HEK293 (cell line): ENCODE data around the gene CETP.

Experiments
- BCL11B ChIP-seq: fragments of 450-650 bp; formaldehyde crosslinking; IDR thresholded peaks from 2 replicates; pipeline ENCODE4 v1.5.1; 2016; ENCODE audit warnings: low read depth, missing biosample characterization, missing genetic modification characterization
- FEZF1 ChIP-seq: fragments of 450-650 bp; formaldehyde crosslinking; IDR thresholded peaks from 2 replicates; pipeline ENCODE4 v1.5.1; 2016; ENCODE audit warnings: missing biosample characterization, missing genetic modification characterization
- HOXA7 ChIP-seq: sonication (generic); formaldehyde crosslinking; IDR thresholded peaks from 2 replicates; pipeline ENCODE4 v1.8.1; 2022; ENCODE audit warnings: missing genetic modification reagents, borderline replicate concordance
- IKZF3 ChIP-seq: fragments of 450-650 bp; IDR thresholded peaks from 2 replicates; pipeline ENCODE4 v1.5.0; 2018; ENCODE audit warnings: missing biosample characterization, mild to moderate bottlenecking, missing genetic modification characterization, moderate library complexity
- WT1 ChIP-seq: fragments of 450-650 bp; formaldehyde crosslinking; IDR thresholded peaks from 2 replicates; pipeline ENCODE4 v1.5.1; 2016; ENCODE audit warnings: missing biosample characterization, missing genetic modification characterization
- ZBTB26 ChIP-seq: fragments of 450-650 bp; formaldehyde crosslinking; optimal IDR thresholded peaks from 2 replicates; pipeline ENCODE3; 2016; ENCODE audit warnings: missing biosample characterization, mild to moderate bottlenecking, missing genetic modification characterization
- ZBTB7A ChIP-seq: fragments of 450-650 bp; formaldehyde crosslinking; IDR thresholded peaks from 2 replicates; pipeline ENCODE4 v1.5.1; 2016; ENCODE audit warnings: low read depth, missing biosample characterization, missing genetic modification characterization
- ZFP3 ChIP-seq: fragments of 450-650 bp; formaldehyde crosslinking; IDR thresholded peaks from 2 replicates; pipeline ENCODE4 v1.5.1; 2016; ENCODE audit warnings: low read depth, missing biosample characterization, missing genetic modification characterization
- ZNF114 ChIP-seq: fragments of 450-650 bp; formaldehyde crosslinking; IDR thresholded peaks from 2 replicates; pipeline ENCODE4 v1.5.0; 2017; ENCODE audit warnings: missing biosample characterization, missing genetic modification characterization
- ZNF157 ChIP-seq: fragments of 450-650 bp; formaldehyde crosslinking; IDR thresholded peaks from 2 replicates; pipeline ENCODE4 v1.5.1; 2016; ENCODE audit warnings: missing biosample characterization, missing genetic modification characterization
- ZNF221 ChIP-seq: fragments of 450-650 bp; formaldehyde crosslinking; IDR thresholded peaks from 2 replicates; pipeline ENCODE4 v1.5.1; 2017; ENCODE audit warnings: missing biosample characterization, missing genetic modification characterization, borderline replicate concordance
- ZNF292 ChIP-seq: fragments of 450-650 bp; formaldehyde crosslinking; IDR thresholded peaks from 2 replicates; pipeline ENCODE4 v1.5.1; 2016; ENCODE audit warnings: low read depth, missing biosample characterization, missing genetic modification characterization, borderline replicate concordance
- ZNF311 ChIP-seq: fragments of 450-650 bp; formaldehyde crosslinking; IDR thresholded peaks from 2 replicates; pipeline ENCODE4 v1.5.1; 2017; ENCODE audit warnings: missing biosample characterization, missing genetic modification characterization, borderline replicate concordance
- ZNF362 ChIP-seq: fragments of 450-650 bp; formaldehyde crosslinking; IDR thresholded peaks from 2 replicates; pipeline ENCODE4 v1.5.1; 2016; ENCODE audit warnings: missing biosample characterization, missing genetic modification characterization
- ZNF366 ChIP-seq: fragments of 450-650 bp; formaldehyde crosslinking; conservative IDR thresholded peaks from 2 replicates; pipeline ENCODE4 v1.5.1; 2016; ENCODE audit warnings: missing biosample characterization, missing genetic modification characterization
- ZNF37A ChIP-seq: fragments of 450-650 bp; IDR thresholded peaks from 2 replicates; pipeline ENCODE4 v1.5.1; 2018; ENCODE audit warnings: missing biosample characterization, missing genetic modification characterization
- ZNF416 ChIP-seq: fragments of 450-650 bp; formaldehyde crosslinking; IDR thresholded peaks from 2 replicates; pipeline ENCODE4 v1.5.1; 2016; ENCODE audit warnings: missing biosample characterization, missing genetic modification characterization
- ZNF501 ChIP-seq: fragments of 450-650 bp; formaldehyde crosslinking; IDR thresholded peaks from 2 replicates; pipeline ENCODE4 v1.5.1; 2016; ENCODE audit warnings: missing biosample characterization, missing genetic modification characterization
- ZNF510 ChIP-seq: fragments of 450-650 bp; formaldehyde crosslinking; IDR thresholded peaks from 2 replicates; pipeline ENCODE4 v1.5.1; 2018; ENCODE audit warnings: mild to moderate bottlenecking, missing genetic modification characterization, missing biosample characterization; ENCODE audit not compliant: insufficient replicate concordance
- ZNF558 ChIP-seq: fragments of 450-650 bp; formaldehyde crosslinking; IDR thresholded peaks from 2 replicates; pipeline ENCODE4 v1.5.1; 2016; ENCODE audit warnings: missing biosample characterization, missing genetic modification characterization
- ZNF560 ChIP-seq: fragments of 450-650 bp; formaldehyde crosslinking; IDR thresholded peaks from 2 replicates; pipeline ENCODE4 v1.5.1; 2017; ENCODE audit warnings: missing biosample characterization, missing genetic modification characterization, borderline replicate concordance
- ZNF561 ChIP-seq: fragments of 450-650 bp; IDR thresholded peaks from 2 replicates; pipeline ENCODE4 v1.5.1; 2018; ENCODE audit warnings: missing biosample characterization, missing genetic modification characterization, borderline replicate concordance
- ZNF571 ChIP-seq: fragments of 450-650 bp; formaldehyde crosslinking; IDR thresholded peaks from 2 replicates; pipeline ENCODE4 v1.5.0; 2017; ENCODE audit warnings: missing biosample characterization, missing genetic modification characterization
- ZNF596 ChIP-seq: fragments of 450-650 bp; IDR thresholded peaks from 2 replicates; pipeline ENCODE4 v1.5.0; 2018; ENCODE audit warnings: missing biosample characterization, mild to moderate bottlenecking, missing genetic modification characterization, moderate library complexity
- ZNF623 ChIP-seq: fragments of 450-650 bp; formaldehyde crosslinking; IDR thresholded peaks from 2 replicates; pipeline ENCODE4 v1.5.1; 2016; ENCODE audit warnings: missing biosample characterization, missing genetic modification characterization
- ZNF658 ChIP-seq: fragments of 450-650 bp; formaldehyde crosslinking; IDR thresholded peaks from 2 replicates; pipeline ENCODE4; 2016; ENCODE audit warnings: missing biosample characterization, missing genetic modification characterization
- ZNF664 ChIP-seq: fragments of 450-650 bp; formaldehyde crosslinking; IDR thresholded peaks from 2 replicates; pipeline ENCODE4 v1.5.1; 2016; ENCODE audit warnings: missing biosample characterization, missing genetic modification characterization
- ZNF677 ChIP-seq: fragments of 450-650 bp; IDR thresholded peaks from 2 replicates; pipeline ENCODE4 v1.5.0; 2018; ENCODE audit warnings: missing biosample characterization, mild to moderate bottlenecking, missing genetic modification characterization, moderate library complexity
- ZNF701 ChIP-seq: fragments of 450-650 bp; formaldehyde crosslinking; IDR thresholded peaks from 2 replicates; pipeline ENCODE4 v1.5.1; 2016; ENCODE audit warnings: missing biosample characterization, missing genetic modification characterization
- ZNF785 ChIP-seq: fragments of 450-650 bp; formaldehyde crosslinking; IDR thresholded peaks from 2 replicates; pipeline ENCODE4 v1.5.1; 2016; ENCODE audit warnings: missing biosample characterization, missing genetic modification characterization
- ZNF837 ChIP-seq: fragments of 450-650 bp; formaldehyde crosslinking; IDR thresholded peaks from 2 replicates; pipeline ENCODE4 v1.5.1; 2016; ENCODE audit warnings: missing biosample characterization, missing genetic modification characterization
- ZSCAN23 ChIP-seq: fragments of 450-650 bp; formaldehyde crosslinking; IDR thresholded peaks from 2 replicates; pipeline ENCODE4 v1.5.1; 2016; ENCODE audit warnings: missing biosample characterization, missing genetic modification characterization
- TF ChIP-seq, protein P1 (sequence below): fragments of 450-650 bp; formaldehyde crosslinking; IDR thresholded peaks from 2 replicates; pipeline ENCODE4 v1.5.1; 2016; ENCODE audit warnings: missing biosample characterization, missing genetic modification characterization
- TF ChIP-seq, protein P2 (sequence below): fragments of 450-650 bp; formaldehyde crosslinking; IDR thresholded peaks from 2 replicates; pipeline ENCODE4 v1.5.1; 2016; ENCODE audit warnings: missing biosample characterization, missing genetic modification characterization
- TF ChIP-seq, protein P3 (sequence below): fragments of 450-650 bp; formaldehyde crosslinking; IDR thresholded peaks from 2 replicates; pipeline ENCODE4 v1.5.1; 2016; ENCODE audit warnings: missing biosample characterization, missing genetic modification characterization

CETP gene

GRCh38 chr16:56932721-56933619, 28.8 kb upstream of the CETP start (continued):
- TF ChIP-seq, protein P1, sequence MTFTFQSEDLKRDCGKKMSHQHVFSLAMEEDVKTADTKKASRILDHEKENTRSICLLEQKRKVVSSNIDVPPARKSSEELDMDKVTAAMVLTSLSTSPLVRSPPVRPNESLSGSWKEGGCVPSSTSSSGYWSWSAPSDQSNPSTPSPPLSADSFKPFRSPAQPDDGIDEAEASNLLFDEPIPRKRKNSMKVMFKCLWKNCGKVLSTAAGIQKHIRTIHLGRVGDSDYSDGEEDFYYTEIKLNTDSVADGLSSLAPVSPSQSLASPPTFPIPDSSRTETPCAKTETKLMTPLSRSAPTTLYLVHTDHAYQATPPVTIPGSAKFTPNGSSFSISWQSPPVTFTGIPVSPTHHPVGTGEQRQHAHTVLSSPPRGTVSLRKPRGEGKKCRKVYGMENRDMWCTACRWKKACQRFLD (tag by site-specific recombination), result no peak
- TF ChIP-seq ZBTB7A (no peak), ZNF560 (no peak), IKZF3 (tag by site-specific recombination) (no peak), ZNF558 (tag by site-specific recombination) (no peak), ZNF366 (tag by site-specific recombination) (no peak), ZNF292 (tag by site-specific recombination) (no peak), ZNF596 (no peak), ZNF837 (no peak), ZSCAN23 (tag by site-specific recombination) (no peak), ZNF37A (tag by site-specific recombination) (no peak), ZNF785 (tag by site-specific recombination) (no peak), ZNF664 (tag by site-specific recombination) (no peak), ZNF501 (tag by site-specific recombination) (no peak), BCL11B (tag by site-specific recombination) (no peak), ZNF221 (tag by site-specific recombination) (no peak), ZNF658 (tag by site-specific recombination) (no peak), ZNF114 (no peak), ZNF677 (tag by site-specific recombination) (no peak), ZBTB26 (no peak), ZNF623 (tag by site-specific recombination) (no peak), HOXA7 (CRISPR knock-in tag) (no peak), ZNF157 (tag by site-specific recombination) (no peak), ZFP3 (tag by site-specific recombination) (no peak), ZNF416 (tag by site-specific recombination) (no peak), FEZF1 (tag by site-specific recombination) (peak; percentile 70), ZNF362 (tag by site-specific recombination) (no peak), ZNF561 (tag by site-specific recombination) (no peak; the same call in 1 of the 2 replicates), WT1 (tag by site-specific recombination) (no peak), ZNF510 (tag by site-specific recombination) (no peak), ZNF311 (no peak), ZNF701 (no peak), ZNF571 (tag by site-specific recombination) (no peak)
- TF ChIP-seq, protein P2, sequence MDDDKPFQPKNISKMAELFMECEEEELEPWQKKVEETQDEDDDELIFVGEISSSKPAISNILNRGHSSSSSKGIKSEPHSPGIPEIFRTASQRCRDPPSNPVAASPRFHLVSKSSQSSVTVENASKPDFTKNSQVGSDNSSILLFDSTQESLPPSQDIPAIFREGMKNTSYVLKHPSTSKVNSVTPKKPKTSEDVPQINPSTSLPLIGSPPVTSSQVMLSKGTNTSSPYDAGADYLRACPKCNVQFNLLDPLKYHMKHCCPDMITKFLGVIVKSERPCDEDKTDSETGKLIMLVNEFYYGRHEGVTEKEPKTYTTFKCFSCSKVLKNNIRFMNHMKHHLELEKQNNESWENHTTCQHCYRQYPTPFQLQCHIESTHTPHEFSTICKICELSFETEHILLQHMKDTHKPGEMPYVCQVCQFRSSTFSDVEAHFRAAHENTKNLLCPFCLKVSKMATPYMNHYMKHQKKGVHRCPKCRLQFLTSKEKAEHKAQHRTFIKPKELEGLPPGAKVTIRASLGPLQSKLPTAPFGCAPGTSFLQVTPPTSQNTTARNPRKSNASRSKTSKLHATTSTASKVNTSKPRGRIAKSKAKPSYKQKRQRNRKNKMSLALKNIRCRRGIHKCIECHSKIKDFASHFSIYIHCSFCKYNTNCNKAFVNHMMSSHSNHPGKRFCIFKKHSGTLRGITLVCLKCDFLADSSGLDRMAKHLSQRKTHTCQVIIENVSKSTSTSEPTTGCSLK, result no peak
- TF ChIP-seq, protein P3, sequence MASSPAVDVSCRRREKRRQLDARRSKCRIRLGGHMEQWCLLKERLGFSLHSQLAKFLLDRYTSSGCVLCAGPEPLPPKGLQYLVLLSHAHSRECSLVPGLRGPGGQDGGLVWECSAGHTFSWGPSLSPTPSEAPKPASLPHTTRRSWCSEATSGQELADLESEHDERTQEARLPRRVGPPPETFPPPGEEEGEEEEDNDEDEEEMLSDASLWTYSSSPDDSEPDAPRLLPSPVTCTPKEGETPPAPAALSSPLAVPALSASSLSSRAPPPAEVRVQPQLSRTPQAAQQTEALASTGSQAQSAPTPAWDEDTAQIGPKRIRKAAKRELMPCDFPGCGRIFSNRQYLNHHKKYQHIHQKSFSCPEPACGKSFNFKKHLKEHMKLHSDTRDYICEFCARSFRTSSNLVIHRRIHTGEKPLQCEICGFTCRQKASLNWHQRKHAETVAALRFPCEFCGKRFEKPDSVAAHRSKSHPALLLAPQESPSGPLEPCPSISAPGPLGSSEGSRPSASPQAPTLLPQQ (tag by site-specific recombination), result no peak
